WTC11 (cell line): Measurements from ENCODE around the gene STIP1. TPM values are rescaled to one million over a fixed set of nuclear protein-coding genes. Genes with fewer than 3 reads are reported as not detected.

Experiments
- ATAC-seq: fragments of 200-7000 bp; cut with Tn5 transposase; 2 replicates; pipeline ENCODE4 v1.10.0; 2021; ENCODE audit warnings: mild to moderate bottlenecking, moderate library complexity
- CTCF ChIA-PET: fragments of 300-600 bp; sonication (Branson Sonifier 250); formaldehyde crosslinking; loops from one replicate; lab custom pipeline; 2021; ENCODE audit warnings: antibody characterized with exemption; lab: Charles Lee
- POLR2A ChIA-PET: fragments of 350-600 bp; sonication (Branson Sonifier 250); formaldehyde crosslinking; loops from one replicate; lab custom pipeline; 2021; ENCODE audit warnings: antibody characterized with exemption; lab: Charles Lee
- DNase-seq: peaks from one replicate; pipeline ENCODE4 v3.0.0; 2021; ENCODE audit warnings: low spot score
- H3K27ac Mint-ChIP-seq: 2 replicates; pipeline ENCODE4 v1.8.0; 2021; ENCODE audit warnings: mixed read lengths
- H3K27me3 Mint-ChIP-seq: 2 replicates; pipeline ENCODE4 v1.8.0; 2021; ENCODE audit warnings: low read depth, mild to moderate bottlenecking, moderate library complexity, mixed read lengths
- H3K36me3 Mint-ChIP-seq: 2 replicates; pipeline ENCODE4 v1.8.0; 2021; ENCODE audit warnings: mixed read lengths
- H3K4me1 Mint-ChIP-seq: 2 replicates; pipeline ENCODE4 v1.8.0; 2022; ENCODE audit warnings: mixed read lengths
- H3K4me3 Mint-ChIP-seq: 2 replicates; pipeline ENCODE4 v1.8.0; 2021; ENCODE audit warnings: mild to moderate bottlenecking, moderate library complexity, mixed read lengths
- H3K9me3 Mint-ChIP-seq: 2 replicates; pipeline ENCODE4 v1.8.0; 2021; ENCODE audit warnings: mixed read lengths
- CBFB ChIP-seq: sonication (generic); formaldehyde crosslinking; IDR thresholded peaks from 2 replicates; pipeline ENCODE4 v1.8.1; 2022; ENCODE audit warnings: mild to moderate bottlenecking, low read depth, missing genetic modification reagents
- FOXP1 ChIP-seq: sonication (generic); formaldehyde crosslinking; IDR thresholded peaks from 2 replicates; pipeline ENCODE4 v1.8.0; 2022; ENCODE audit warnings: missing genetic modification reagents, mild to moderate bottlenecking, moderate library complexity, borderline replicate concordance
- GABPB1 ChIP-seq: sonication (generic); formaldehyde crosslinking; IDR thresholded peaks from 2 replicates; pipeline ENCODE4 v1.8.1; 2023; ENCODE audit warnings: mild to moderate bottlenecking, missing genetic modification reagents
- JAZF1 ChIP-seq: fragments of 250-450 bp; sonication (Bioruptor Pico); IDR thresholded peaks from 2 replicates; pipeline ENCODE4 v1.9.0; 2021; ENCODE audit warnings: moderate library complexity, mild to moderate bottlenecking, inconsistent platforms
- SP1 ChIP-seq: sonication (generic); formaldehyde crosslinking; conservative IDR thresholded peaks from 2 replicates; pipeline ENCODE4 v1.8.1; 2022; ENCODE audit warnings: missing genetic modification reagents
- TCF7 ChIP-seq: sonication (generic); formaldehyde crosslinking; IDR thresholded peaks from 2 replicates; pipeline ENCODE4 v1.8.0; 2022; ENCODE audit warnings: mild to moderate bottlenecking, low read depth, missing genetic modification reagents, moderate library complexity
- TP53 ChIP-seq: sonication (generic); formaldehyde crosslinking; IDR thresholded peaks from 2 replicates; pipeline ENCODE4 v1.8.1; 2023; ENCODE audit warnings: mild to moderate bottlenecking, missing genetic modification reagents
- ZNF232 ChIP-seq: sonication (generic); formaldehyde crosslinking; IDR thresholded peaks from 2 replicates; pipeline ENCODE4 v1.8.0; 2022; ENCODE audit warnings: mild to moderate bottlenecking, missing genetic modification reagents
- ZNF512 ChIP-seq: sonication (generic); formaldehyde crosslinking; IDR thresholded peaks from 2 replicates; pipeline ENCODE4 v1.8.1; 2022; ENCODE audit warnings: missing genetic modification reagents, borderline replicate concordance
- ZNF671 ChIP-seq: fragments of 250-450 bp; sonication (Bioruptor Pico); IDR thresholded peaks from 2 replicates; pipeline ENCODE4 v1.8.0; 2021; ENCODE audit warnings: mild to moderate bottlenecking
- total RNA-seq: library from RNA; stranded (reverse); gene quantifications from 3 replicates; pipeline ENCODE4 v1.2.3, GENCODE V29; 2021
- TF ChIP-seq, protein P1 (sequence below): sonication (generic); formaldehyde crosslinking; IDR thresholded peaks from 2 replicates; pipeline ENCODE4 v1.8.1; 2023; ENCODE audit warnings: mild to moderate bottlenecking, missing genetic modification reagents, moderate library complexity
- TF ChIP-seq, protein P2 (sequence below): fragments of 250-450 bp; sonication (Bioruptor Pico); IDR thresholded peaks from 2 replicates; pipeline ENCODE4 v1.9.0; 2021; ENCODE audit warnings: mild to moderate bottlenecking
- TF ChIP-seq, protein P3 (sequence below): sonication (generic); formaldehyde crosslinking; IDR thresholded peaks from 2 replicates; pipeline ENCODE4 v1.8.0; 2022; ENCODE audit warnings: mild to moderate bottlenecking, missing genetic modification reagents
- TF ChIP-seq, protein P4 (sequence below): sonication (generic); formaldehyde crosslinking; IDR thresholded peaks from 2 replicates; pipeline ENCODE4 v1.8.1; 2022; ENCODE audit warnings: low read depth, mild to moderate bottlenecking, moderate library complexity, missing genetic modification reagents, borderline replicate concordance
- TF ChIP-seq, protein P5 (sequence below): sonication (generic); formaldehyde crosslinking; IDR thresholded peaks from 2 replicates; pipeline ENCODE4 v1.8.0; 2023; ENCODE audit warnings: missing genetic modification reagents

STIP1 gene
- total RNA-seq, 1 experiment from 2014 or later = 296 TPM

- TF ChIP-seq, protein P1, sequence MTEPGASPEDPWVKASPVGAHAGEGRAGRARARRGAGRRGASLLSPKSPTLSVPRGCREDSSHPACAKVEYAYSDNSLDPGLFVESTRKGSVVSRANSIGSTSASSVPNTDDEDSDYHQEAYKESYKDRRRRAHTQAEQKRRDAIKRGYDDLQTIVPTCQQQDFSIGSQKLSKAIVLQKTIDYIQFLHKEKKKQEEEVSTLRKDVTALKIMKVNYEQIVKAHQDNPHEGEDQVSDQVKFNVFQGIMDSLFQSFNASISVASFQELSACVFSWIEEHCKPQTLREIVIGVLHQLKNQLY (CRISPR knock-in tag) = no peak
- TF ChIP-seq, protein P2, sequence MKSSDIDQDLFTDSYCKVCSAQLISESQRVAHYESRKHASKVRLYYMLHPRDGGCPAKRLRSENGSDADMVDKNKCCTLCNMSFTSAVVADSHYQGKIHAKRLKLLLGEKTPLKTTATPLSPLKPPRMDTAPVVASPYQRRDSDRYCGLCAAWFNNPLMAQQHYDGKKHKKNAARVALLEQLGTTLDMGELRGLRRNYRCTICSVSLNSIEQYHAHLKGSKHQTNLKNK (CRISPR knock-in tag) = no peak
- TF ChIP-seq FOXP1 (CRISPR knock-in tag) (no peak), ZNF512 (CRISPR knock-in tag) (no peak)
- TF ChIP-seq, protein P3, sequence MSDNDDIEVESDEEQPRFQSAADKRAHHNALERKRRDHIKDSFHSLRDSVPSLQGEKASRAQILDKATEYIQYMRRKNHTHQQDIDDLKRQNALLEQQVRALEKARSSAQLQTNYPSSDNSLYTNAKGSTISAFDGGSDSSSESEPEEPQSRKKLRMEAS (CRISPR knock-in tag) = no peak
- TF ChIP-seq, protein P4, sequence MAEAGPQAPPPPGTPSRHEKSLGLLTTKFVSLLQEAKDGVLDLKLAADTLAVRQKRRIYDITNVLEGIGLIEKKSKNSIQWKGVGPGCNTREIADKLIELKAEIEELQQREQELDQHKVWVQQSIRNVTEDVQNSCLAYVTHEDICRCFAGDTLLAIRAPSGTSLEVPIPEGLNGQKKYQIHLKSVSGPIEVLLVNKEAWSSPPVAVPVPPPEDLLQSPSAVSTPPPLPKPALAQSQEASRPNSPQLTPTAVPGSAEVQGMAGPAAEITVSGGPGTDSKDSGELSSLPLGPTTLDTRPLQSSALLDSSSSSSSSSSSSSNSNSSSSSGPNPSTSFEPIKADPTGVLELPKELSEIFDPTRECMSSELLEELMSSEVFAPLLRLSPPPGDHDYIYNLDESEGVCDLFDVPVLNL (CRISPR knock-in tag) = no peak
Measured at GRCh38 chr11:64223001-64223651, 37.2 kb downstream of the STIP1 start (continued).

GRCh38 chr11:64224151-64224890 lies 38.4 kb downstream of the STIP1 start:
- Mint-ChIP-seq H3K9me3 (no peaks in the 10 kb centered on the region), H3K27ac (no peak overlapping the region), H3K36me3 (no peaks in the 10 kb centered on the region), H3K4me1 (peaks cover 16% of the 10 kb centered on the region), H3K4me3 (peak overlapping the region; percentile 81), H3K27me3 (no peaks in the 10 kb centered on the region)
- TF ChIP-seq ZNF671 (no peak), TCF7 (CRISPR knock-in tag) (no peak), TP53 (CRISPR knock-in tag) (no peak), JAZF1 (CRISPR knock-in tag) (no peak)
- TF ChIP-seq, protein P5, sequence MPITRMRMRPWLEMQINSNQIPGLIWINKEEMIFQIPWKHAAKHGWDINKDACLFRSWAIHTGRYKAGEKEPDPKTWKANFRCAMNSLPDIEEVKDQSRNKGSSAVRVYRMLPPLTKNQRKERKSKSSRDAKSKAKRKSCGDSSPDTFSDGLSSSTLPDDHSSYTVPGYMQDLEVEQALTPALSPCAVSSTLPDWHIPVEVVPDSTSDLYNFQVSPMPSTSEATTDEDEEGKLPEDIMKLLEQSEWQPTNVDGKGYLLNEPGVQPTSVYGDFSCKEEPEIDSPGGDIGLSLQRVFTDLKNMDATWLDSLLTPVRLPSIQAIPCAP = no peak
- no peak for ATAC-seq
- CTCF ChIA-PET = interaction anchor here (0.7 to 2.1 kb wide), 4 partner anchors 17 to 45 kb away, joined by 3 to 7 read pairs (median 4); partner anchors contain the start of gene STIP1
- POLR2A ChIA-PET = interaction anchor here (1.0 kb wide), 1 partner anchor 20 kb away, joined by 3 read pairs; no protein-coding TSS in a partner anchor
- DNase-seq = no peak

- H3K27me3 Mint-ChIP-seq = no peaks in the 10 kb centered on the region
- peaks cover 23% of the 10 kb centered on the region for H3K4me1 Mint-ChIP-seq
- no peak for TF ChIP-seq ZNF512 (CRISPR knock-in tag)
- TF ChIP-seq GABPB1 (CRISPR knock-in tag) = no peak
- 0 out of 2 replicates have a peak, but pooled peaks have one; percentile 48 for TF ChIP-seq TCF7 (CRISPR knock-in tag)
- TF ChIP-seq SP1 (CRISPR knock-in tag) = 0 out of 2 replicates have a peak, but pooled peaks have one; percentile 9
- TF ChIP-seq CBFB (CRISPR knock-in tag) = 0 out of 2 replicates have a peak, but pooled peaks have one; percentile 5
- no peak for TF ChIP-seq ZNF232
- H3K27ac Mint-ChIP-seq = peak overlapping the region; percentile 57
- ChIA-PET CTCF (interaction anchor here (0.5 to 3.8 kb wide), 10 partner anchors 10 to 1363 kb away, joined by 3 to 27 read pairs (median 7); partner anchors contain the start of genes ESRRA, FERMT3, MACROD1 and PLCB3), POLR2A (interaction anchor here (0.6 to 1.0 kb wide), 2 partner anchors 19 to 21 kb away, joined by 3 read pairs; no protein-coding TSS in a partner anchor)
- DNase-seq = no peak
- H3K36me3 Mint-ChIP-seq = no peaks in the 10 kb centered on the region
- H3K4me3 Mint-ChIP-seq = peak overlapping the region; percentile 81
- ATAC-seq = no peak
- H3K9me3 Mint-ChIP-seq = no peaks in the 10 kb centered on the region
Measured at GRCh38 chr11:64224891-64225607, 39.1 kb downstream of the STIP1 start.
